HG03097 (cell line): ENCODE results near the gene EEA1.

ENCODE experiments used
- ATAC-seq: cut with Tn5 transposase; IDR thresholded peaks from one replicate; pipeline ENCODE4 v1.9.1; 2021; ENCODE audit not compliant: unreplicated experiment, low FRiP score

Gene EEA1

GRCh38 chr12:92939116-92939515, 10.0 kb upstream of the EEA1 start:
- no peak for ATAC-seq

GRCh38 chr12:92938638-92939037, 9.5 kb upstream of the EEA1 start:
- ATAC-seq: no peak

- no peak for ATAC-seq
Measured at GRCh38 chr12:92938018-92938417, 8.9 kb upstream of the EEA1 start.

GRCh38 chr12:92933606-92934005, 4.5 kb upstream of the EEA1 start:
- no peak for ATAC-seq

- no peak for ATAC-seq
Measured at GRCh38 chr12:92930421-92930820, 1.3 kb upstream of the EEA1 start.

GRCh38 chr12:92929983-92930382, 888 bp upstream of the EEA1 start:
- ATAC-seq: no peak

- peak; percentile 13 for ATAC-seq
Measured at GRCh38 chr12:92928421-92928961, 604 bp downstream of the EEA1 start.

- peak; percentile 23 for ATAC-seq
Measured at GRCh38 chr12:92927436-92928281, 1.4 kb downstream of the EEA1 start.

GRCh38 chr12:92927055-92927435, 2.0 kb downstream of the EEA1 start:
- ATAC-seq: peak; percentile 20

GRCh38 chr12:92926549-92926948, 2.5 kb downstream of the EEA1 start:
- ATAC-seq: no peak

GRCh38 chr12:92921877-92922276, 7.2 kb downstream of the EEA1 start:
- ATAC-seq: peak; percentile 79

- ATAC-seq: no peak
Measured at GRCh38 chr12:92915365-92915764, 13.7 kb downstream of the EEA1 start.

- no peak for ATAC-seq
Measured at GRCh38 chr12:92914170-92914569, 14.9 kb downstream of the EEA1 start.

GRCh38 chr12:92912672-92913071, 16.4 kb downstream of the EEA1 start:
- ATAC-seq: no peak

GRCh38 chr12:92912052-92912451, 17.0 kb downstream of the EEA1 start:
- ATAC-seq: no peak

- no peak for ATAC-seq
Measured at GRCh38 chr12:92911339-92911738, 17.8 kb downstream of the EEA1 start.

GRCh38 chr12:92908108-92908507, 21.0 kb downstream of the EEA1 start:
- ATAC-seq: no peak

- no peak for ATAC-seq
Measured at GRCh38 chr12:92905811-92906554, 23.1 kb downstream of the EEA1 start.

- ATAC-seq: no peak
Measured at GRCh38 chr12:92905258-92905810, 23.8 kb downstream of the EEA1 start.

- no peak for ATAC-seq
Measured at GRCh38 chr12:92900941-92901340, 28.2 kb downstream of the EEA1 start.

GRCh38 chr12:92899386-92900001, 29.6 kb downstream of the EEA1 start:
- no peak for ATAC-seq
